Stimulated activated CD4-positive, alpha-beta T cell treated with anti-CD3 and anti-CD28 coated beads, Interleukin-15, amount 100 ng/mL, for 24 hours (primary cell): Measurements from ENCODE around the gene IFT43.

Experiments used
- DNase-seq: peaks from one replicate; pipeline ENCODE4 v3.0.0-alpha.2; 2020

Gene IFT43

GRCh38 chr14:76115010-76115422 is 129.5 kb downstream of the IFT43 start:
- no peak for DNase-seq

- DNase-seq = no peak
Measured at GRCh38 chr14:76117789-76118484, 132.4 kb downstream of the IFT43 start.

GRCh38 chr14:76118594-76118993 is 133.0 kb downstream of the IFT43 start:
- no peak for DNase-seq

DNA sequence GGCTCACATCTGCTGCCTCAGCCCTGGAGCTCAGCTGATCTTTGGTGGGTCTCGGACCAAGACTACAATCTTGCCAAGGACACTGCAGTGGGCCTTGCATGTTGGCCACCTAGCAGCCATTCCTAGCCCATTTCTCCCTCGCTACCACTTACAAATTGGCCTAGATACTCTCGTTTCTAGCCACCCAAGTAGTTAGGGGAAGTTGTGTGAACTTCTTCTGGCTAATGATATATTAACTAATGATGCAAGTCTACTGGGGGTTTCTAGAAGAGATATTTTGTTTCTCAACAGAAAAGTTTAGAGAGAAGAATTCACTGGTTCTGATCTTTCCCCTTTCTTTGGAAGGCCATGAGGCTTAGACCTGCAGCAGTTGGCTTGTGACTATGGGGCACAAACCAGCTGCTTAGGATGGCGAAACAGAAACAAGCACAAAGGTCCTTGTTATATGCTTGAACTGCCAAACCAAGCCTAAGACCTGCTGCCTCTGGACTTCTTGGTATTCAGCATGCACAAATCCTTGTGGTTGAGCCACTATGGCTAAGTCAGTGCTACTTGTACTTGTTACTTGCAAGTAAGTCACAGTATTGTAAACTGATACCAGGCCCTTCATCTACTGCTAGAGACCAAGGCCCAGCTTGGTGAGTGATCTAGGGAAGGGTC is 135.7 kb downstream of the IFT43 start:
- DNase-seq = no peak

- no peak for DNase-seq
Measured at GRCh38 chr14:76123426-76124225, 138.1 kb downstream of the IFT43 start.

- DNase-seq = no peak
Measured at GRCh38 chr14:76125511-76125910, 139.9 kb downstream of the IFT43 start.

GRCh38 chr14:76126076-76126475 is 140.5 kb downstream of the IFT43 start:
- no peak for DNase-seq

- no peak for DNase-seq
Measured at GRCh38 chr14:76129851-76130576, 144.5 kb downstream of the IFT43 start.

- DNase-seq = no peak
Measured at GRCh38 chr14:76131071-76131965, 145.8 kb downstream of the IFT43 start.

DNA sequence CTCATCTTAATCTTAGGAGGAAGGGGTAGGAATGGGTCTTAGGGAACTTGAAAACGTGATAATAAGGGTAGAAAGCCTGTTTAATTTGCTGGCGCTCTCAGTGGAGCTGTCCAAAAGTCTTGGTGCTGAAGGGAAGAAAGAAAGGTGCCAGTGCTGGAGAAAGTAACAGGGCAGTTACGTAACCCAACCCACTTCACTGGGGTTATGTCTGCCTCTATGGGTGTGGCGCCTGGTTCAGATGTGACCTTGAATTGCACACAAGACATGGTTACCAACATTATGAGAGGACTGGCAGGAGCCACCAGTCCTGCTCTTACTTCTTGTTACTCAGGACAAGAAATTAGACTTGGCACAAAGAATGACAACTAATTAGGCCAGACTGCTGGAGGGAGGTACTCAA is 147.5 kb downstream of the IFT43 start:
- no peak for DNase-seq
